Fibroblast of pulmonary artery (primary cell): Measurements from ENCODE around the gene HAGH.

Source experiments
- DNase-seq: peaks from one replicate; pipeline ENCODE4 v3.0.0-alpha.2; 2010; ENCODE audit warnings: low read depth
- H3K4me3 ChIP-seq: replicated peaks from 2 replicates; pipeline ENCODE4 v1.5.1; 2011; ENCODE audit warnings: low read depth, mild to moderate bottlenecking, control low read depth, low read length, moderate library complexity
- TF ChIP-seq, protein P1 (sequence below): IDR thresholded peaks from 2 replicates; pipeline ENCODE4 v1.5.1; 2011; ENCODE audit warnings: mild to moderate bottlenecking, control low read depth, low read length, inconsistent platforms; ENCODE audit errors: missing control alignments

HAGH gene

DNA sequence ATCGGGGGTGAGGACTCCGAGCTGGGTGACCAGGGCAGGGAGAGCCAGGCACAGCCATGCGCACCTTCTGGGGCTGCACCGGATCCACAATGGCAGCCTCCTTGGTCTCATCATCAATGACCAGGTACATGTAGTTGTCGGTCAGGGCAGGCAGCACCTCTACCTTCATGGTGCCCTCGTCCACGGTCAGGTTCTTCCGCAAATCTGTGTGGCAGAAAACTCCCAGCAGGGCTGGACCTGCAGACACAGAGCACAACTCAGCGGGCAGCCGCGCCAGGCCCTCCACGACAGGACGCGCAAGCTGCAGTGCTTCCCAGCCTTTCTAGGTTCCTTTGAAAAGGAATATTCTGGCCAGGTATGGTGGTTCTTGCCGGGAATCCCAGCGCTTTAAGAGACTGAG, 3.8 kb downstream of the HAGH start:
- no peak for DNase-seq
- TF ChIP-seq, protein P1, sequence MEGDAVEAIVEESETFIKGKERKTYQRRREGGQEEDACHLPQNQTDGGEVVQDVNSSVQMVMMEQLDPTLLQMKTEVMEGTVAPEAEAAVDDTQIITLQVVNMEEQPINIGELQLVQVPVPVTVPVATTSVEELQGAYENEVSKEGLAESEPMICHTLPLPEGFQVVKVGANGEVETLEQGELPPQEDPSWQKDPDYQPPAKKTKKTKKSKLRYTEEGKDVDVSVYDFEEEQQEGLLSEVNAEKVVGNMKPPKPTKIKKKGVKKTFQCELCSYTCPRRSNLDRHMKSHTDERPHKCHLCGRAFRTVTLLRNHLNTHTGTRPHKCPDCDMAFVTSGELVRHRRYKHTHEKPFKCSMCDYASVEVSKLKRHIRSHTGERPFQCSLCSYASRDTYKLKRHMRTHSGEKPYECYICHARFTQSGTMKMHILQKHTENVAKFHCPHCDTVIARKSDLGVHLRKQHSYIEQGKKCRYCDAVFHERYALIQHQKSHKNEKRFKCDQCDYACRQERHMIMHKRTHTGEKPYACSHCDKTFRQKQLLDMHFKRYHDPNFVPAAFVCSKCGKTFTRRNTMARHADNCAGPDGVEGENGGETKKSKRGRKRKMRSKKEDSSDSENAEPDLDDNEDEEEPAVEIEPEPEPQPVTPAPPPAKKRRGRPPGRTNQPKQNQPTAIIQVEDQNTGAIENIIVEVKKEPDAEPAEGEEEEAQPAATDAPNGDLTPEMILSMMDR: no peak
- no peak overlapping the region for H3K4me3 ChIP-seq

- TF ChIP-seq, protein P1: no peak
- H3K4me3 ChIP-seq: no peak overlapping the region
- DNase-seq: no peak
Observed at GRCh38 chr16:1821861-1822611, 4.6 kb downstream of the HAGH start.

GRCh38 chr16:1820946-1821290, 5.7 kb downstream of the HAGH start:
- DNase-seq: no peak
- H3K4me3 ChIP-seq: no peak overlapping the region
- TF ChIP-seq, protein P1: no peak

DNA sequence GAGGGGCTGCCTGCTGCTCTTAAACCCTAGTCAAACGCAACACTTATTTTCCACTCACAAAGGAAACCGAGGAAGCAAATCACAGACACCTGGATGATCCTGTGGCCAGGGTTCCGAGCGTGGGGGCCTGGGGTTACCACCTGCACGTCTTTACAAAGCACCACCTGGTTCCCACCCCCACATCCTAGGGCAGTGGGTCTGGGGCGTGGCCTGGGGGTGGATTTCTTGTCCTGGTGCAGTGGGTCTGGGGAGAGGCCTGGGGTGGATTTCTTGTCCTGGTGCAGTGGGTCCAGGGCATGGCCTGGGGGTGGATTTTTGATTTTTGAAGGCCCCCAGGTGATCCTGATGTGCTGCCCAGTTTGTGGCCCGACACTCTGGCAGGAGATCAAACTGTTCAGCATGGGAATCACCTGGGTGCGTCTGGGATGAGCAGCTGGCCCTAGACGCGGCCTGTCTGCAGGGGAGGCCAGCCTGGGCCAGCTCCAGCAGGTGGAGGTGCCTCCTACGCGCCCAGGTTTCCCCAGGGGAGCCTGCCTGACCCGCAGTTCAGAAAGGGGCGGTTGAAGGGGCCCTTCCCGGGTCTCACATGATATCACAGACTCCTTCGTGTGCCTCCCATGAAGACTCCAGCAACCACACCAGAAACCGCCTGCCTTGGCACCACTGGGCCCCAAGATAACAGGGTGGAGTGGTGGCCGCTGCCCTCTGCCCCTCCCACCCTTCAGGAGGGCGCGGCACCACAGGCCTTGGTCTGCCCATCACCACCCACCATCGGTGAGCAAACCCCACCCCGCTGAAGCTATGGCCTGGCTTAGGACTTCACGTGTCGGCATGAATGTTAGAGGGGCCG, 6.3 kb downstream of the HAGH start:
- TF ChIP-seq, protein P1: no peak
- DNase-seq: no peak
- H3K4me3 ChIP-seq: no peak overlapping the region

- no peak overlapping the region for H3K4me3 ChIP-seq
- DNase-seq: no peak
- TF ChIP-seq, protein P1: no peak
Observed at GRCh38 chr16:1819611-1820010, 7.0 kb downstream of the HAGH start.

DNA sequence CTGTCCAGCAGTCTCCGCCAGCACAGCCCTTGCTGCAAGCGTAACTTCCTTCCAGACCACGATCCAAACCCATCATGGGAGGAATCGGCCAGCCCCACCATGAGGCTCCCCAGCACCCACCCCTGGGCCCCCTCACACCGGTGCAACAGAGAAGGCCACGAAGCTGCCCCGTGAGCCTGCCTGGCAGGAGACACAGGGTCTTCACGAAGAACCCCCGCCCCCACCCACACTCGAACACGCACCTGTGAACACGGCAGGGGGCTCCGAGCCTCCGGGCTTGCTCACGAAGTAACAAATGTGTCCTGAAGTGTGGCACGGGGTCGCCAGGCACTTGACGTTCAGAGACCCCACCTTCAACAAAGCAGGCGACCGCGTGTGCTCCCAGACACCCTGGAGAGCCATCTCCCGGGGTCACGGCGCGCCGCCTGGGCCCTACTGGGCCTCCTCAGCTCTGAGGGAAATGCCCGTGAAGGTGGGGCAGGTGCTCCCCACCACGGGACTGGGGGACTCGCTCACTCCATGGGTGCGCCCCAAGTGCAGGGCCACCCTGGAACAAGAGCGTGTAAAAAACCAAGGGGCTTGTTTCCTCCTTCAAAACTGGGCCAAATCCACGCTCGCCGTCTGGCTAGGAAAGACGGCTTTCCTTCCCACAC, 7.6 kb downstream of the HAGH start:
- DNase-seq: no peak
- TF ChIP-seq, protein P1: no peak
- H3K4me3 ChIP-seq: no peak overlapping the region
